T-cell (primary cell): ENCODE measurements around the gene ADAM12. TPM values are rescaled to one million over a fixed set of nuclear protein-coding genes. Genes with fewer than 3 reads are reported as not detected.

Experiments used
- ATAC-seq, 4 experiments: fragments of 200-7000 bp in 3 of 4; fragments of 150-1000 bp in 1 of 4; cut with Tn5 transposase; replicated peaks in 1 of 4; 1 replicate in 3 of 4; 2 replicates in 1 of 4; pipeline ENCODE4 v1.10.0; 2021; ENCODE audit warnings: moderate library complexity in 3 of 4, mild to moderate bottlenecking in 2 of 4, moderate number of reproducible peaks in 1 of 4
- CTCF ChIA-PET, 2 donors: fragments of 300-600 bp; sonication (Branson Sonifier 250); formaldehyde crosslinking; loops; one replicate each; lab custom pipeline; 2022; ENCODE audit warnings: antibody characterized with exemption in 2 of 2; lab: Charles Lee
- POLR2A ChIA-PET, 2 donors: fragments of 300-600 bp; sonication (Branson Sonifier 250); formaldehyde crosslinking; loops; one replicate each; lab custom pipeline; 2022; ENCODE audit warnings: antibody characterized with exemption in 2 of 2; lab: Charles Lee
- DNase-seq, 35 experiments: peaks; one replicate each; pipeline versions ENCODE4 v3.0.0 to v3.0.0-alpha.2; 2013 to 2023
- H3K27ac ChIP-seq: one replicate; pipeline ENCODE4 v1.5.1; 2013; ENCODE audit warnings: low read length
- H3K27me3 ChIP-seq, 2 experiments: replicated peaks in 1 of 2; 1 replicate in 1 of 2; 2 replicates in 1 of 2; pipeline versions ENCODE4 v1.6.1 to v1.7.0; 2013; ENCODE audit warnings: low read length in 1 of 2, mixed read lengths in 1 of 2; ENCODE audit not compliant: control insufficient read depth in 2 of 2, insufficient read depth in 2 of 2; ENCODE audit errors: extremely low read depth in 1 of 2
- H3K36me3 ChIP-seq, 2 donors: 1 replicate in 1 of 2; 2 replicates in 1 of 2; pipeline versions ENCODE4 v1.6.1 to v1.7.0; 2013; ENCODE audit warnings: low read length in 1 of 2; ENCODE audit not compliant: control insufficient read depth in 2 of 2, insufficient read depth in 1 of 2; ENCODE audit errors: extremely low read depth in 1 of 2
- H3K4me1 ChIP-seq, 2 experiments: 1 replicate in 1 of 2; 2 replicates in 1 of 2; pipeline versions ENCODE4 v1.6.1 to v1.7.0; 2013; ENCODE audit warnings: low read length in 2 of 2, mixed read lengths in 1 of 2; ENCODE audit not compliant: insufficient read depth in 2 of 2, control insufficient read depth in 1 of 2; ENCODE audit errors: extremely low read depth in 1 of 2
- H3K4me3 ChIP-seq, 2 donors: 1 replicate in 1 of 2; 2 replicates in 1 of 2; pipeline versions ENCODE4 v1.5.1 to v1.7.0; 2013; ENCODE audit warnings: mild to moderate bottlenecking in 2 of 2, low read length in 1 of 2, moderate library complexity in 1 of 2; ENCODE audit not compliant: control insufficient read depth in 1 of 2; ENCODE audit errors: extremely low read depth in 1 of 2
- H3K9me3 ChIP-seq: 2 replicates; pipeline ENCODE4 v1.7.0; 2013
- H3K27ac Mint-ChIP-seq, 2 donors: one replicate each; pipeline ENCODE4 v1.8.0; 2020 to 2021; ENCODE audit warnings: mild to moderate bottlenecking in 2 of 2, mixed read lengths in 2 of 2
- H3K27me3 Mint-ChIP-seq, 2 donors: one replicate each; pipeline ENCODE4 v1.8.0; 2021 to 2022; ENCODE audit warnings: mixed read lengths in 2 of 2
- H3K36me3 Mint-ChIP-seq: one replicate; pipeline ENCODE4 v1.8.0; 2021; ENCODE audit warnings: mixed read lengths
- H3K4me1 Mint-ChIP-seq, 3 donors: one replicate each; pipeline ENCODE4 v1.8.0; 2020 to 2022; ENCODE audit warnings: mixed read lengths in 3 of 3, mild to moderate bottlenecking in 1 of 3
- H3K4me3 Mint-ChIP-seq, 3 donors: one replicate each; pipeline ENCODE4 v1.8.0; 2020 to 2022; ENCODE audit warnings: mild to moderate bottlenecking in 3 of 3, mixed read lengths in 3 of 3, moderate library complexity in 3 of 3
- H3K9me3 Mint-ChIP-seq, 3 donors: one replicate each; pipeline ENCODE4 v1.8.0; 2020 to 2022; ENCODE audit warnings: mixed read lengths in 3 of 3
- WGBS: methylation state at CpG from one replicate; pipeline ENCODE4 v1.1.5; 2013; ENCODE audit warnings: missing lambda C conversion rate; ENCODE audit not compliant: insufficient coverage; 5-methylcytosine and 5-hydroxymethylcytosine counted together
- total RNA-seq, 35 experiments: library from RNA in 6 of 35; stranded (reverse) in 6 of 35; fragments of 120-200 nt in 1 of 35; gene quantifications; one replicate each; pipeline versions ENCODE4 v1.2.1 to v1.2.4 and lab custom pipeline; 2013 to 2026

ADAM12 gene
- total RNA-seq, 5 donors from 2014 or later (not counting 1 experiment from before 2014, with no cell fraction given), result 0.35 to 5.7 (median 1.2) TPM

DNA sequence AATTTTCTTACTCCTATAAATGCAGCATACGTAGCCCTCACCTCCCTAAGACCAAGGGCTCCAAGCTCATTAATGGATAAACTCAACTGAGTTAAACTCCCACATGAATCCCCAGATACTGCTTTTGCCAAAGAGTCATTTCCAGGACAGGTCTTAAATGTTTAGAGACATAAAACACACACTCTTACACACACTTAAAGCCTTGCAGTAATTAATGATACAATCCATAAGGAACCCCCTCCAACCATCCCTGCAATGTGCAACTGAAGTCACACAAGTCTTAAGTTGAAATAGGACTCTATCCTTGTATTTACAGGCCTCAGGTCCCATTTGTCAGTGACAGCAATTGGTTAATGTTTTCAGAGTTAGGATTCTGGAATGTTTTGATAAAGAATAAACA, 297.8 kb downstream of the ADAM12 start:
- Mint-ChIP-seq H3K9me3 (no peaks in the 10 kb centered on the region), H3K4me3 (no peak overlapping the region), H3K4me1 (no peaks in the 10 kb centered on the region), H3K27ac (no peak overlapping the region), H3K27me3 (no peaks in the 10 kb centered on the region), H3K36me3 (no peaks in the 10 kb centered on the region)
- Histone ChIP-seq H3K27me3 (no peaks in the 10 kb centered on the region), H3K4me3 (no peak overlapping the region), H3K27ac (no peak overlapping the region), H3K9me3 (no peaks in the 10 kb centered on the region), H3K4me1 (no peaks in the 10 kb centered on the region), H3K36me3 (no peaks in the 10 kb centered on the region)
- ChIA-PET POLR2A (no interaction called here), CTCF (interaction anchor here in 1 of 2 donors (0.6 kb wide), 1 partner anchor 624 kb away, joined by 6 read pairs; no protein-coding TSS in a partner anchor)
- ATAC-seq (no peak), DNase-seq (no peak)
- WGBS, result 86% methylated on average over 1 of the region's 1 CpG

DNA sequence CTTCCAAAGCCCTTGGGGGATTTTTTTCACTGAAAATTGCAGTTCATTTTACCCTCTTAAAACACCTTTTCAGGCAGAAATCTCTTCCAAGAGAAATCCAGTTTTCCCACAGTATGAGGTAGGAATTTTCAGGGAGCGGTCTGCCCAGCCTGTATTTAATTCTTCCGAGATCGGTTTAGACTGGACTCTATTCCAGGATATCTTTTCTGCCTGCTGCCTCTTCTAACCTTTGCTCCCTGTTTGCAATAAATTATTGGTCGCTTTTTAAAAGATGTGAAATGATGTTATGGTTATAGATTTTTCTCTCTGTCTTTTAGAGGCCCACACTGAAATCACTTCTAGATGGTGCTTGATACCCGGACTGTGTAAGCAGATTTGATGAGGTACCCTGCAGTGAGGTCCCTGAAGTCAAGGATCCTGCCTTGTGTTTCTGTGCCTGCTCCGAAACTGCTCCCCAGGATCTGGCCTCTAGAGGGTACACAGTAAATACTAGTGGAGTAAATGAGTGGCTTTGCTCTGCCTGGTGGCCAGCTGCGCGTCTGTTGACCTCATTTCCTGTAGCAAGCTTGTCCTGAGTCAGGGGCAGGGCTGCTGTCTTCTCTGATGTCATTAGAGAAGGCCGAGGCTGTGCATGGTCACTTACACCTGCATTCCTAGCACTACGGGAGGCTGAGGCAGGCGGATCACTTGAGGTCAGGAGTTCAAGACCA, 300.3 kb downstream of the ADAM12 start:
- Mint-ChIP-seq H3K27ac (no peak overlapping the region), H3K36me3 (no peaks in the 10 kb centered on the region), H3K27me3 (no peaks in the 10 kb centered on the region), H3K4me3 (no peak overlapping the region), H3K4me1 (no peaks in the 10 kb centered on the region), H3K9me3 (no peaks in the 10 kb centered on the region)
- H3K27me3 ChIP-seq, result peaks cover 0 to 5% of the 10 kb centered on the region in 2 experiments
- no peaks in the 10 kb centered on the region for H3K4me1 ChIP-seq
- CTCF ChIA-PET, result no interaction called here
- no peak overlapping the region for H3K27ac ChIP-seq
- no peak for DNase-seq
- H3K36me3 ChIP-seq, result no peaks in the 10 kb centered on the region
- POLR2A ChIA-PET, result no interaction called here
- 72% methylated on average over 6 of the region's 11 CpGs for whole genome bisulfite sequencing
- ATAC-seq, result no peak
- no peaks in the 10 kb centered on the region for H3K9me3 ChIP-seq
- no peak overlapping the region for H3K4me3 ChIP-seq

DNA sequence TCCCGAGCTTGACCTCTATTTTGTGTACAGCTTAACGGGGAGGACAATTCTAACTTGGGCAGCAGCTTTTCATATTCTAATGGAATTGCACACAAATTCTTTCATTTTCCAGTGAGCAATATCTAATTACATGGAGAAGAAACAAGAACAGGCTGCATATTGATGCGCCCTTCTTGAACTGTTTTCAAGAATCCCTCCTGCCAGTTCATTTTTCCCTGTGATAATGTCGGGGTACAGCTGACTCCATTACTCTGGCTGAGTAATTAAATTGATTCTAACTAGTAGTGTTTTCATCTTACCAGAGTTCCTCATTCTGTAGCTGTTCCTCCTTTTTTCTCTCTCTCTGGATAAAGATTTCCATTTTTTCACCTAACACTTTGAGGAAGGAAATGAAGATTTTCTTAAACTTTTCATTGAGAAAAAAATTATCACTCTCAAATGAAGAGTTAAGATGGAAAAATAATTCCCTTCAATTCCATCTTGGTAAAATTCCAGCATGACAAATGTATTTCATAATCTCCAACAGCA, 301.1 kb downstream of the ADAM12 start:
- WGBS, result no CpG with 5 or more reads among the region's 4 CpGs
- no peaks in the 10 kb centered on the region for H3K27me3 Mint-ChIP-seq

DNA sequence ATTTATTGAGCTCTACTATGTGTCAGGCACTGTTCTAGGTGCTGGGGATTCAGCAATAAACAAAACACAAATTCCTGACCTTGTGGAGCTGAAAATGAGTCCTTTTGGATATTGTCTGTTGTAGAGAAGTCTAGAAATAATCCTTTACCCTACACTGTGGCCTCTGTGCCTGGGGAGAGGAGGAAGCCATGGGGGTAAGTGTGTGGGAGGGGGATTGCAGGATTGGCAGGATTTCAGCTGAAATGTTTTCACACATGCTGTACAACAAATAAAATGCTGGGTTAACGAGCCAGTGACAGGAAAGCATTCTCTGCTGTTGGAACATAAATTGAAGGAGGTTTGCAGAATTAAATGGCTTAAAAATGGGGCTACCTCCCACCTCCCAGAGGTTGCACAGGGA, 302.5 kb downstream of the ADAM12 start:
- ChIA-PET POLR2A (no interaction called here), CTCF (no interaction called here)
- H3K4me1 ChIP-seq, result no peaks in the 10 kb centered on the region
- ATAC-seq, result no peak
- no peak for DNase-seq
- H3K4me3 ChIP-seq, result no peak overlapping the region
- no peaks in the 10 kb centered on the region for H3K36me3 Mint-ChIP-seq
- H3K27ac ChIP-seq, result no peak overlapping the region
- H3K27me3 Mint-ChIP-seq, result no peaks in the 10 kb centered on the region
- WGBS, result no CpG with 5 or more reads among the region's 1 CpG
- H3K4me1 Mint-ChIP-seq, result no peaks in the 10 kb centered on the region
- no peaks in the 10 kb centered on the region for H3K9me3 ChIP-seq
- H3K36me3 ChIP-seq, result no peaks in the 10 kb centered on the region
- no peak overlapping the region for H3K27ac Mint-ChIP-seq
- peaks cover 0 to 11% of the 10 kb centered on the region in 2 experiments for H3K27me3 ChIP-seq
- H3K9me3 Mint-ChIP-seq, result no peaks in the 10 kb centered on the region
- H3K4me3 Mint-ChIP-seq, result no peak overlapping the region

More for the DNA sequence above, 301.1 kb downstream of the ADAM12 start:
- H3K36me3 ChIP-seq, result no peaks in the 10 kb centered on the region
- POLR2A ChIA-PET, result no interaction called here
- CTCF ChIA-PET, result no interaction called here
- ATAC-seq (no peak), DNase-seq (no peak)
- no peak overlapping the region for H3K27ac Mint-ChIP-seq
- no peaks in the 10 kb centered on the region for H3K4me1 ChIP-seq
- no peaks in the 10 kb centered on the region for H3K9me3 ChIP-seq
- H3K4me3 Mint-ChIP-seq, result no peak overlapping the region
- H3K36me3 Mint-ChIP-seq, result no peaks in the 10 kb centered on the region
- no peak overlapping the region for H3K27ac ChIP-seq
- H3K27me3 ChIP-seq, result peaks cover 0 to 8% of the 10 kb centered on the region in 2 experiments
- no peaks in the 10 kb centered on the region for H3K4me1 Mint-ChIP-seq
- H3K4me3 ChIP-seq, result no peak overlapping the region
- H3K9me3 Mint-ChIP-seq, result no peaks in the 10 kb centered on the region

- POLR2A ChIA-PET, result no interaction called here
Observed at GRCh38 chr10:126084369-126084768, 303.9 kb downstream of the ADAM12 start.

DNA sequence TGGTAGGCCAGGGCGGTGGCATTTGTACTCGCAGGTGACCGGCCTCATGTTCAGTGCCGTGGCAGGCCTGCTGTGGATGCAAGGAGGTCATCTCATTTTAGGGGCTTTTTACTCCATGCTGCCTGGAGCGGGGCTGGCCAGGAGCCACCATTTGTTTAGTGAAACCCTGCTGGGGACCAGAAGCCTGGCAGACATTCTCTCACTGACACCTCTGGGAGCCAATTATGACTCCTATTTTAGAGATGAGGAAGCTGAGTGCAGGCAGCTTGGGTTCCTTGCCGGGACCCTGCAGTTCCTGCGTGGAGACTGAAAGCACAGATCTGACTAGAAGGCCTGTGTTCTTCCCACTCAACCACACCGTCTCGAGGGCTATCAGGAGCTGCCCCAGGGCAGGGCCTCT, 305.3 kb downstream of the ADAM12 start:
- peaks cover 0 to 11% of the 10 kb centered on the region in 2 experiments for H3K27me3 ChIP-seq
- 93% methylated on average over 8 of the region's 9 CpGs for WGBS

More at GRCh38 chr10:126084369-126084768, 303.9 kb downstream of the ADAM12 start:
- no peak overlapping the region for H3K4me3 Mint-ChIP-seq
- H3K36me3 Mint-ChIP-seq, result no peaks in the 10 kb centered on the region
- no peaks in the 10 kb centered on the region for H3K4me1 ChIP-seq
- H3K4me3 ChIP-seq, result no peak overlapping the region
- no peaks in the 10 kb centered on the region for H3K36me3 ChIP-seq
- no peaks in the 10 kb centered on the region for H3K9me3 ChIP-seq
- ATAC-seq (no peak), DNase-seq (no peak)
- no peak overlapping the region for H3K27ac ChIP-seq
- WGBS, result 67% methylated on average over 3 of the region's 4 CpGs
- no peaks in the 10 kb centered on the region for H3K4me1 Mint-ChIP-seq
- peaks cover 0 to 11% of the 10 kb centered on the region in 2 experiments for H3K27me3 ChIP-seq
- CTCF ChIA-PET, result no interaction called here
- H3K27me3 Mint-ChIP-seq, result peaks cover 0 to 7% of the 10 kb centered on the region in 2 donors
- no peak overlapping the region for H3K27ac Mint-ChIP-seq
- no peaks in the 10 kb centered on the region for H3K9me3 Mint-ChIP-seq

More for the DNA sequence above, 305.3 kb downstream of the ADAM12 start:
- CTCF ChIA-PET, result no interaction called here
- no peaks in the 10 kb centered on the region for H3K36me3 ChIP-seq
- no peaks in the 10 kb centered on the region for H3K9me3 ChIP-seq
- Mint-ChIP-seq H3K4me3 (no peak overlapping the region), H3K4me1 (no peaks in the 10 kb centered on the region), H3K9me3 (peaks cover 0 to 2% (median 0%) of the 10 kb centered on the region in 3 donors), H3K27ac (no peak overlapping the region), H3K36me3 (no peaks in the 10 kb centered on the region), H3K27me3 (peaks cover 0 to 8% of the 10 kb centered on the region in 2 donors)
- no peak for DNase-seq
- POLR2A ChIA-PET, result no interaction called here
- no peaks in the 10 kb centered on the region for H3K4me1 ChIP-seq
- no peak overlapping the region for H3K27ac ChIP-seq
- no peak overlapping the region for H3K4me3 ChIP-seq
- ATAC-seq, result no peak
